Stimulated activated CD4-positive, alpha-beta T cell treated with anti-CD3 and anti-CD28 coated beads, Interleukin-2, amount 100 ng/mL, for 4 hours (primary cell): ENCODE data around the gene ALPP.
"Not testable (repeated sequence)": the region's sequence is repeated elsewhere in the genome, so short reads cannot be mapped to it uniquely, and the experiment has no call there.

ENCODE experiments used
- DNase-seq: peaks from one replicate; pipeline ENCODE4 v3.0.0-alpha.2; 2020; ENCODE audit warnings: low read depth

ALPP gene

DNA sequence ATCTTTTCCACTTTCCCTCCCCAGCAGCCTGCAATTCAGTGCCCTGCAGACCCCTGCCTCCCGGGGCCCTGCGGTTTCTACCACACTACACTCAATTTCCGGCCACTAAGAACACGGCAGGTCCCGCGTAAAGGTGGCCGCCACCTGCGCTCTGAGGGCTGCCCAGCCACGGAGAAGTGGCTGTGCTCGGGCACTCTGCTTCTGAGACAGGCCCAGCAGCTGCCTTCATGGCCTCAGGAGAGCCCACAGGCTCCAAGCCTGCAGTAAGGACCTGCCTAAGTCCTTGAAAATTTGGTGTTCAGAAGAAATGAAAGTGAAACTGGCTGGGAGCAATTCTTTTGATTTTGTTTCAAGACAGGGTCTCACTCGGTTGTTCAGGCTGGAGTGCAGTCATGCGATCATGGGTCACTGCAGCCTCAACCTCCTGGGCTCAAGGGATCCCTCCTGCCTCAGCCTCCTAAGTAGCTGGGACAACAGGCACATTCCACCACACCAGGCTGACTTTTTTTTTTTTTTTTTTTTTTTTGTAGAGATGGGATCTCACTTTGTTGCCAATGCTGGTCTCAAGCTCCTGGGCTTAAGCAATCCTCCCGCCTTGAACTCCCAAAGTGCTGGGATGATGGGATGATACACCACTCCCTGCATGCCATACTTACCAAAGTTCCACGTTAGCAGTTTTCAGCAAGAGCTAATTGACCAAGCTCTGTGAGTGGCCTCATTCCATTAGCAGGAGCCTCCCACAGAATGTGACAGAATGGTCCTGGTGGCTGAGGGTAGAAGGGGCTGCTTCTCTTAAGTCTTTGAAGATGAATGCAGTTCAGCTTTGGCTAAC is 14.6 kb upstream of the ALPP start:
- DNase-seq, result no peak

DNA sequence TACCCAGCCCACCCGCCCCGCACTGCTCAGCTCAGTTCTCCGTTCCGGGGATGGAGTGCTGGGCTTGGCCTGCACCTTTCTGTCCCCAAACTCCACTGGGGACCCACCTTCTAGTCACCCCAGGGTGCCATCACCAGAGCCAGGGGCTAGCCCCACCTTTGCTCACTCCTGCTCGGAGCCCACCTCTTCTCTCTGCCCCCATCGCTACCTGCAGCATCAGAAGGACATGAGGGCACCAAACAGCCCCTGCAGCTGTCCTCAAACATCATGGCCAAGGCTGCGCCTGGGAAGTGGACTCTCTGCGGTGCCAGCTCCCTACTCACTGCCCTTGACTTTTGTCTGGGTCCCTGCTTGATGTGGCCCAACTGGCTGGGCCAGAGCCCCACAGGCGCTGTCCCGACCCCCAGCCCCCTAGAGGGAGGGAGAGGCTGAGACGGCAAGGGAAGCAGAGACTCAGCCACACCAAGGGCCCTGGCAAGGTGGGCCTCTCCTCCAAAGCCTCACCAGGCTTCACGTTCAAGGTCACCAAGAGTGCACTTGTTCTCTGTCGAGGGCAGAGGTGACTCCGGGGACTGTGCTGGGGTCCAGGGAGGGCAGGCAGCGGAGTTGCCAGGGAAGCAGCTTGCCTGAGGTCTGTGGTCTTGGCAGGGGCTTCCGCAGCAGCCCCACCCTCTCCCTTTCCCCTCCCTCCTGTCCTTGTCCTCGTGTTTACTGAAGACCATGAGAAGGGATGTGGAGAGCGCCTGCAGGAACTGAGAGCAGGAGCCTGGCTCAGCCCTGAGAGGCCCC is 13.6 kb upstream of the ALPP start:
- DNase-seq, result not testable (repeated sequence)

DNA sequence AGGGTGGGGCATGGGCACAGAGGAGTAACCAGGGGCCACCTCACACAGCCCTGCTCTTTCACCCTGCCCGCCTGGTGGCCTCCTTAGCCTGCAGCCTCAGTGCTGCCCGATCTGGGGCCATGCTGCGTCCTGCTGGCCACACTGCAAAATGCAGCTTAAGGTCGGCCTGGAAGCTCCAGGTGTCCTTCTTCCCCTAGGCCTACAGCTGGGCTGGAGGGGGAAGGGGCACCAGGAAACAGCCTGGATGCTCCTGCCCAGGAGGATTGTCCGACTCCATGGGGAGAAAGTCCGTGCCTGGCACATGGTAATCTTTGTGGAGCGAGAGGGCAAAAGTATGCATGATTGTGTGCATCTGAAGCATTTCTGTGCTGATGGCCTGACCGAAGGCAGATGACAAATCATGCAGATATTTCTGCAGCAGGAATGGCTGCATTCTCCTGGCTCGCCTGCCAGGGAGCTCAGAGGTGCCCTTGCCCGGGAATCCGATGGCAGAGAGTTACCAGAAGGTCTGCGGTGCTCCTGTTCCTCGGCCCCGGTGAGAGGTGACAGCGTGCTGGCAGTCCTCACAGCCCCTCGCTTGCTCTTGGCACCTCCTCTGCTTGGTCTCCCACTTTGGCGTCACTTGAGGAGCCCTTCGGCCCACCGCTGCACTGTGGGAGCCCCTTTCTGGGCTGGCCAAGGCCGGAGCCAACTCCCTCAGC is 12.8 kb upstream of the ALPP start:
- DNase-seq, result no peak

DNA sequence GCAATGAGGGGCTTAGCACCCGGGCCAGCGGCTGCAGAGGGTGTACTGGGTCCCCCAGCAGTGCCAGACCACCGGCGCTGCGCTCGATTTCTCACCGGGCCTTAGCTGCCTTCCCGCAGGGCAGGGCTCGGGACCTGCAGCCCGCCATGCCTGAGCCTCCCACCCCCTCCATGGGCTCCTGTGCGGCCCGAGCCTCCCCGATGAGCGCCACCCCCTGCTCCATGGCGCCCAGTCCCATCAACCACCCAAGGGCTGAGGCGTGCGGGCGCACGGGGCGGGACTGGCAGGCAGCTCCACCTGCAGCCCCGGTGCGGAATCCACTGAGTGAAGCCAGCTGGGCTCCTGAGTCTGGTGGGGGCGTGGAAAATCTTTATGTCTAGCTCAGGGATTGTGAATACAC is 12.1 kb upstream of the ALPP start:
- not testable (repeated sequence) for DNase-seq

DNA sequence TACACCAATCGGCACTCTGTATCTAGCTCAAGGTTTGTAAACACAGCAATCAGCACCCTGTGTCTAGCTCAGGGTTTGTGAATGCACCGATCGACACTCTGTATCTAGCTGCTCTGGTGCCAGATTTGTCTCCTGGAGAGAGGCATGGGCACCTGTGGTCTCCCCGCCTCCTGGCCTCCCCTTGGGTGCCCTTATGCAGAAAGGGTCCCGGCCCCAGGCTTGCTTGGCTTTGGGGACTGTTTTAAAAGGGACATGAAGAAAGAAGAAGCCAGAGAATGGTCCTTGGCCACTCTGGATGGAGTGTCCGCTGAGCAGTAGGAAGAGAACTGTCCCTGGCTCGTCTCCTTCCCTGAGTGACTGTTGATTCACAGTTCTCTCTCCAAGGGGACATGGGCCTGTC is 11.5 kb upstream of the ALPP start:
- no peak for DNase-seq

DNA sequence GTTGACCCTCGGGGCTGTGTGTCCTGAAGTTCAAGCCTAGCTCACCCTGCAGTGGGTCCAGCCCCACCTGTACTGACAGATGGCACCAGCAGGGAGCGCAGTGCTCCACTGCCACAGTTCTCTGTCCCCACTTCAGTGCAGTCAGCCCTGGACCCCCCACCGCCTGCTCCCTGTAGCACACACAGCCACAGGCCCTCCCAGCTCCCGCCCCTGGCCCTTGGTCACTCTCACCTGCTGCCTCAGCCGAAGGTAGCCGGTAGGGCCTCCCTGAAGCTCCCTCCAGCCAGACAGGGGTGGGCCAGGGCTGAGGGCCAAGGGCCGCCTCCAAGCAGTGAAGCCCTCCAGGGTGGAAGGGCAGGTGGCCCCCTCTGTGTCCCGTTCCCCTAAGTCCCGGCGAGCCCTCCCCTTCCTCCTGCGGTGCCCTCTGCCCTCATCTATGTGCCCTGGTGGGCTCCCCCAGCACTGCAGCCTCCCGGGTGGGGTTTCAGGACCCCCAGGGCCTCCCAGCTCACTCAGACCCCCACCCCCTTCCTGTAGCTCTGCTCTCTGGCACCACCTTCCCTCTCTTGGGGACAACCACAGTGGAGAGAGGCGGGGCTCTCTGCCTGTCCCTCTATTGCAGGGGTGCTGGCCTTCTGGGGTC is 10.8 kb upstream of the ALPP start:
- no peak for DNase-seq

DNA sequence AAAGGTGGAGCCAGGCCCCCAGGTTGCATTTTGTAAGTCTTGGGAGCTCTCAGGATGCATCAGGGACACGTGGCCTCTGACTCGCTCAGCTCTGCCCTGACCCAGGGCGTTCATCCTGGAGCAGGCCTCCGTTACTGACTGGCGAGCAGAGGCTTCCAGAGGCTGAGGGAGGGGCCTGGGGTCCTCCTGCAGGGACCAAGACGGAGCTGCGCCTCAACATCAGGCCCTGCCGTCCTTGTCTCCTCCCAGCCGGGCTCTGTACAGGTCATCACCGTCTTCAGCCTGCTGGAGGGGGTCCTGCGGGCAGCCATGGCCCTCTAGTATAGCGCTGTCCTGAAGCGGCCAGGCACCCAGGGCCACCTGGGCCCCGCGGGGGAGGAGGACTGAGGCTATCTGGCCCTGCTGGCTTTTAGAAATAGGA is 10.2 kb upstream of the ALPP start:
- DNase-seq, result no peak

DNA sequence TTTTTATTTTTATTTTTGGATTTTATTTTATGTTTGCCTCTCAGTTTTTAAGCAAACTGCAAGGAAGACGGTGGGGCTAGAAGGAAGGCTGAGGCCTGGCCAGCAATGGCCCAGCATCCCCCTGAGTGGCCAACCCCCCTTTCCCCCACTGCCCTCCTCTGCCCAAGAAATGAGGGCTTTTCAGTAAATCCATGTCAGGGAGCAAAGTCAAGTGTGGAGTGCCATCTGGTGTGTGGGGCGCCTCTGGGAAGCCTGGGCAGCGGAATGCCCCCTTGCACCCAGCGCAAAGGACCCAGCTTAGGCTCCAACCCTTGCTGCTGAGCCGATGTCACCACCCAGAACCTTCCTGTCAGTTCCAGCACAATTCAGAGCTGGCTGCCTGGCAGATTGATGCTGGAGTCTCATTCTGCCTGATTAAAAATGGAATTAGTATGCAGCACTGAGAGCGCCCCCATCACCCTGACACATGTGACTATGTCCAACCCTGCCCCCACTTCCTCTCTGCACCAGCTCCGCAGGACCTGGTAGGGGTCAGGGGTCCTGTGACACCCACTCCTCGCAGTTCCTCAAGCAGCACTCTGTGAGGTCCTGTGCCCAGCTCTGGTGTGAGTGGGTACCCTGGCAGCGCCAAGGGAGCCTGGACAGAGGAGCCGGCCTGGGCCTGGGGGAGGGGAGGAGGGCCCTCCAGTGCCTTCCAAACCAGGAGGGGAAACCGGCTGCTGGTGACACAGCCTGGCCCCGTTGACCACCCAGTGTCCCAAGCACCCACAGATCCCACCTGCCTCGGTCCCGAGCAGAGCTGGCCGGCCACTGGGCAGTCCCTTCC is 9.2 kb upstream of the ALPP start:
- DNase-seq, result no peak

DNA sequence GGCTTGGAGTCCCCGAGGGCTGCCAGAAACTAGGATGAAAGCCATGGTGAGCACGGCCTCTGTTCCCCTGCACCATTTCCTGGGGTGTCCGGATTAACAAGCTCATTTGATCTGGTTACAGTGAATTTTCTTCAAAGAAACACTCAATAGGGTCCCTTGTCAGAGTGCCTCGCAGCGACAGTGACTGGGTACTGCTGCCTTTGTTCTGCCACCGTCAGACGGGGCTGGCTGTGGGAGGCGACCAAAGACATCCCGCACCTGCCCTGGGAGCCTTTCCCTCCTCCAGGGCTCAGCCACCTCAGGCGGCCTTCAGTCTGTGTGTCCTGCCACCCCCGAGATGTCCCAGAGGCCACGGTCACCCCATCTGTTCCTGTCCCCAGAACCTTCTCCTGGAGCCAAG is 8.5 kb upstream of the ALPP start:
- not testable (repeated sequence) for DNase-seq

DNA sequence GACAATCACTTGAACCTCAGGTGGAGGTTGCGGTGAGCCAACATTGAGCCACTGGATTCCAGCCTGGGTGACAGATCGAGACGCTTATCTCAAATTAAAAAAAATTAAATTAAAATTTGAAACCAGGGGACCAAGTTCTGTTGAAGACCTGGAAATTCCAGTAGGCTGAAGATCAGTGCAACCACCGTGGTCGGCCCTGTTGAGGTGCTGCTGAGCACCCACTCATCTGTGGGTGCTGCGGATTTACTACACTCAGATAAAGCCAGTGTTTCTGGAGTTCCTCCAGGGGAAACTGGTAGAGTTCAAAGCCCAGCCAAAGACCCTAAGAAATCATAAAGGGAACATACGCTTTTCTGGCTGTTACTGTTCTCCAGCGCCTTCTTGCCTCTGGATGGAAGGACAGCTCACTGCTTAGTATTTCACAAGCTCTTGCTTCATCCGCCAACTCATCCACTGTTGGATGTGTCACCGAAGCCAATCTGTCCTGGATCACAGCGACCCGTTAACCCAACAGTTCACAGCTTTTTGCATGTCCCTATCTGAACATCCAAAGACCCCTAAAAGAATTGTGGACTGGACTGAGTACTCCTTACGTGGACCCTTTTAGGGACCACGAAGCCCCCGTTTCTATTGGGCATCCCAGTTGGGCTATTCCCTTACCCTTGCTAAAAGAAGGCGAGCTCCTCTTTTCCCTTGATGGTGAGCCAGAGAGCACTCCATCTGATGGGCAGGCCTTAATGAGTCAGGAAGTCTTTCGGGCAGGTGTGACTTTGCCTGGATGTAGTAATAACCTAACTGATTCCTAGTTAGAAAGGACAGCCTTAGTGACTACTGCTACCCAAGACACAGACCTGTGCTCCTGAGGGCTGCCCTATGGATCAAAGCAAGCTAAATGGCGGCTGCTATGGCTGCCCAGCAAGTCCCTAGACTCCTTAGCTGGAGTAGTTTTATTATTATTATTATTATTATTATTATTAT is 6.0 kb upstream of the ALPP start:
- no peak for DNase-seq

DNA sequence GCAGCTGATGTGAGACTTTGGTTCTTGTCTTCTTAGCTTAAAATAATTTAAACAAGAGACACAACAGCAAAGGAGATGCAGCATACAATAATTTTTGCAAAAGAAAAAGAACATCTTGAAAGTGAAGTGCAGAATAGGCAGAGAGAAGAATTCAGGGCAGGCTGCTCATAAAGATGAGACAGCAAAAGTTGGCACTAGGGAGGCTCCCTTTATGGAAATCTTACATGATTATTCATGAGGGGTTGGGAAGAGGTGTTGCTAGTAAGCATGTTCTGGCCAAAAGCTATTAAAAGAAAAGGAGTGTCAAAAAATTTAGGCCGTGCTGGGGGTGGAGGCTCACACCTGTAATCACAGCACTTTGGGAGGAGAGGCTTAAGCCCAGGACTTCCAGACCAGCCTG is 4.2 kb upstream of the ALPP start:
- DNase-seq, result no peak

DNA sequence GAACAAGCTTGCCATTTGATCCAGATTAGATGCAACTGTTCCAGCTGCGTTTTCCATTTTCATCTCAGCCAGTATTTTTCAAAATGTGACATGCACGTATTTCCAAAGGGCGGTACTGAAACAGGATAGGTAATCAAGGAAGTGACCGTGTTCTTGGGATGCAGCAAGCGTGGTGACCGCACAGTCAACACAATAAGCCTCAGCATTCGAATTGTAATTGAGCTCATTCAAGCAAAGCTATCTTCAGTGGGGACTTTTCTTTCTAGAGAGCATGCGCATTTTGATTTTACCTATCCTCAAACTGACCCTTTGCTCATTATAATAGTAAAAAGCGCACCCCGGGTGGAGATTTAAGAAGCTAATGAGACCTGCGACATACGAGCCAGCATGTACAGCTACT is 3.4 kb upstream of the ALPP start:
- DNase-seq, result no peak

DNA sequence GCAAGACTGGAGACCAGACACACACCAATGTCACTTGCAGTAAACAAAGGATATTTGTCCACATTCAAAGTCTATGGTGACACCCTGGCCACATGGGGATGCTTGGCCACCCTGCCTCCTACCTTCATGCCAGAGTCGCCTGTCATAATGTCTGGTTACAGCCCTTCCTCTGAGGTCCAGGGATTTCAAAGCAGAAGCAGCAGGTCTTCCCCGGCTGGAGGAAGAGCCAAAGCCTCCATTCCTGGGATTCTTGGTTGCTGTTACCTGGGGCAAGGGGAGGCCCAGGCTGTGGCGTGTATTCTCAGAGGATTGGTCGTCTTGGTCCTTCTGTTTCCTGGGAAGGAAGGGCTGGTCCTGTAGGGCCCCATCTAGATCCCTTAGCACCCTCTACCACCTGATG is 2.3 kb upstream of the ALPP start:
- DNase-seq, result no peak

DNA sequence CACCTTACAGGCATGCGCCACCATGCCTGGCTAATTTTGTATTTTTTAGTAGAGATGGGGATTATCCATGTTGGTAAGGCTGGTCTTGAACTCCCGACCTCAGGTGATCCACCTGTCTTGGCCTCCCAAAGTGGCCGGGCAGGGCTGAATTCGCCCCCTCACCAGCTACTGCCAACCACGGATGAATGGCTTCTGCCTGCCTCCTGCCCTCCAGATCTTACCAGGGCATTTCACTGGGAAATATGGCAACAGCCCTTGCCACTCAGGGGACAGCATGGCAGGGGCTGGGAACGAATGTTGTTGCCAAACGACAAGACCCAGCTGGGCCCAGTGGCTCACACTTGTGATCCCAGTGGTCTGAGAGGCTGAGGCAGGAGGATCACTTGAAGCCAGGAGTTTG is 1.8 kb upstream of the ALPP start:
- DNase-seq, result no peak

DNA sequence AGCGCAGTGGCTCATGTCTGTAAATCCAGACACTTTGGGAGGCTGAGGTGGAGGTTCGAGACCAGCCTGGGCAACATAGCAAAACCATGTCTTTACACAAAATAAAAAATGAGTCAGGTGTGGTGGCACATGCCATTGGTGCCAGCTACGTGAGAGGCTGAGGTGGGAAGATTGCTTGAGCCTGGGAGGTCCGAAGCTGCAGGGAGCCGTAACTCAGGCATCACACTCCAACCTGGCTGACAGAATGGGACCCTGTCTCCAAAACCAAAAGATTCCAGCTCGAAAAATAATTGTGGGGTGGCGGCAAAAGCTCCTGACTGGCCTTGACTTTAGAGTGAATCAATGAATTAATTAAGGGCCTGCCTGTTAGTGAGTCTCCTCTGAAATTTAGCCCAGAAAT is 1.2 kb upstream of the ALPP start:
- no peak for DNase-seq

DNA sequence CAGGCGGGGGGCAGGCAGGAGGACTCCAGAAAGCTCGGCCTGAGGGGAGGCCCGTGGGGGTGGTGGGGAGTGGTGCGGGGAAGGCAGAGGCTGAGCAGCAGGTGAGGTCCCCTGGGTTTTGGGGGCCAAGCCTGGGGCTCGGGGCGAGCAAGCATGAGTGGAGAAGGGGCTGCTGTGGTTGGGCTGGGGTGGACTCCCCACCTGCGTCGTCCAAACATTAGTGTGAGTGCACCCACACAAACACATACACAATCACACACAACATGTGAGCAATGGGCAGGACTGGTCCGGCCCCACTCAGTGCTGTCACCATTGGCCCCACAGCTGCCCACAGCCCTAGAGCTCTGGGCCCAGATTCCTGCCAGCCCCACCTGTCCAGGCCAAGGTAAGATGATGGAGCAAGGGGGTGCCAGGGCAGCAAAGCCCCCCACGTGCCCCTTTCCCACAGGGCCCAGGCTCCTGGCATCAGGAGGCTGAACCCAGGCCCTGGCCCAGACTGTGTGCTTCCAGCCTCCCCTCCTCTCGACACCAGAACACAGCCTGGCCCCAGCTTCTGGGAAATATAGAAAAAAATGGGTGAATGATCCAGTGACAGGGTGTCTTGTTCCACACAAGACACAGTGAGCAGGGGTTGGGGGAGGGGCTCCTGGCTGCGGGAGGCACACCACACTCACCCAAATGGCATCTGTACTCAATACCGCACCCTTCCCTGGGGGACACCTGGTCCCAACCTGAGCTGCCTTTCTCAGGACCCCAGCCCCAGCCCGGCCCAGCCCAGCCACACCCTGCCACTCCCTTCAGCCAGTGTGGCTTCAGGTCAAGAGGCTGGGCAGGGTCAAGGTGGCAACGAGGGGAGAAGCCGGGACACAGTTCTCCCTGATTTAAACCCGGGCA is 463 bp upstream of the ALPP start:
- DNase-seq, result no peak

DNA sequence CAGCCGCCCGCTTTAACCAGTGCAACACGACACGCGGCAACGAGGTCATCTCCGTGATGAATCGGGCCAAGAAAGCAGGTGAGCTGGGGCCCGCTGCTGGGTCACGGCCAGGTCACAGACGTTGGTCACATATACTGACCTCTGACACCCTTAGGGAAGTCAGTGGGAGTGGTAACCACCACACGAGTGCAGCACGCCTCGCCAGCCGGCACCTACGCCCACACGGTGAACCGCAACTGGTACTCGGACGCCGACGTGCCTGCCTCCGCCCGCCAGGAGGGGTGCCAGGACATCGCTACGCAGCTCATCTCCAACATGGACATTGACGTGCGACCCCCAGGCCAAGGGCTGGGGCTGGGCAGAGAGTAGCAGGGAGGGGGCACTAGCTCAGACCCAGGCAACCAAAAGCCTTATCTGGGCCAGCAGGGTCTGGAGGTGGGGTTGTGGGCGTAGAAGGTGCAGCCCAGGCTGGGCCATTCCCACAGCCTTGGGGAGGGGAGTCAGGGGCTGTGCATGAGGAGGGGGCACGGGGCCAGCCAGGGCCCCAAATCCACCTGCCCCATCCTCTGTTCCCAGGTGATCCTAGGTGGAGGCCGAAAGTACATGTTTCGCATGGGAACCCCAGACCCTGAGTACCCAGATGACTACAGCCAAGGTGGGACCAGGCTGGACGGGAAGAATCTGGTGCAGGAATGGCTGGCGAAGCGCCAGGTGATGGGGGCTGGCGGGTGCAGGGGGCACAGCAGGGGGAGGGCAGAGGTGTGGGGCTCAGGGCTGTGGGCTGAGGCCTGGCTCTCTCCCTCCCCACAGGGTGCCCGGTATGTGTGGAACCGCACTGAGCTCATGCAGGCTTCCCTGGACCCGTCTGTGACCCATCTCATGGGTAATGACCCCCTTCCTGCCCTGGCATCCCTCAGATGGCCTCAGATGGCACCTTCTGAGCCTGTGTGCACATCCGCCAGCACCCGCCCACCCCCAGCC is 1.3 kb downstream of the ALPP start:
- DNase-seq, result not testable (repeated sequence)
